HepG2 (cell line): ENCODE results near the gene SLC22A5. TPM values are rescaled to one million over a fixed set of nuclear protein-coding genes. Genes with fewer than 3 reads are reported as not detected.

Experiments
- ATF7 ChIP-seq, 2 experiments: fragments of 450-650 bp in 1 of 2; sonication (generic) in 1 of 2; formaldehyde crosslinking in 1 of 2; IDR thresholded peaks; 2 replicates each; pipeline versions ENCODE4 v1.4.0 to v1.6.1; 2016 to 2020; ENCODE audit warnings: antibody characterized with exemption in 1 of 2, mild to moderate bottlenecking in 1 of 2, missing genetic modification reagents in 1 of 2
- BCLAF1 ChIP-seq: fragments of 450-650 bp; IDR thresholded peaks from 2 replicates; pipeline ENCODE4 v1.6.1; 2017; ENCODE audit warnings: mild to moderate bottlenecking
- ELF4 ChIP-seq: sonication (generic); formaldehyde crosslinking; IDR thresholded peaks from 2 replicates; pipeline ENCODE4 v1.5.0; 2020; ENCODE audit warnings: missing genetic modification reagents, mild to moderate bottlenecking, moderate library complexity, borderline replicate concordance
- HMG20A ChIP-seq: IDR thresholded peaks from 2 replicates; pipeline ENCODE4 v1.6.1; 2016; ENCODE audit warnings: borderline replicate concordance
- RCOR2 ChIP-seq: IDR thresholded peaks from 2 replicates; pipeline ENCODE4 v1.6.1; 2016; ENCODE audit warnings: missing biosample characterization, missing genetic modification reagents
- RNF219 ChIP-seq: sonication (generic); formaldehyde crosslinking; IDR thresholded peaks from 2 replicates; pipeline ENCODE4 v1.5.0; 2020; ENCODE audit warnings: mild to moderate bottlenecking, missing genetic modification reagents
- RXRA ChIP-seq: sonication (generic); formaldehyde crosslinking; IDR thresholded peaks from 2 replicates; pipeline ENCODE4 v1.5.1; 2020; ENCODE audit warnings: missing genetic modification reagents
- SAP130 ChIP-seq: IDR thresholded peaks from 2 replicates; pipeline ENCODE4 v1.6.1; 2016; ENCODE audit warnings: low read depth
- SKI ChIP-seq: fragments of 450-650 bp; IDR thresholded peaks from one replicate; pipeline ENCODE4 v1.6.1; 2018; ENCODE audit warnings: mild to moderate bottlenecking; ENCODE audit not compliant: partially characterized antibody
- SP5 ChIP-seq: IDR thresholded peaks from 2 replicates; pipeline ENCODE4 v1.6.1; 2016; ENCODE audit warnings: low read depth, borderline replicate concordance
- SSRP1 ChIP-seq: IDR thresholded peaks from 2 replicates; pipeline ENCODE4 v1.6.1; 2016; ENCODE audit warnings: control low read depth
- STAT5B ChIP-seq: sonication (generic); formaldehyde crosslinking; IDR thresholded peaks from 2 replicates; pipeline ENCODE4 v1.4.0; 2020; ENCODE audit warnings: missing genetic modification reagents
- TFE3 ChIP-seq: IDR thresholded peaks from 2 replicates; pipeline ENCODE4 v1.6.1; 2016
- ZNF234 ChIP-seq: sonication (generic); formaldehyde crosslinking; conservative IDR thresholded peaks from 2 replicates; pipeline ENCODE4 v1.5.1; 2020; ENCODE audit warnings: mild to moderate bottlenecking, missing genetic modification reagents
- ZNF501 ChIP-seq: sonication (generic); formaldehyde crosslinking; IDR thresholded peaks from 2 replicates; pipeline ENCODE4 v1.5.1; 2020; ENCODE audit warnings: mild to moderate bottlenecking, moderate library complexity, missing genetic modification reagents
- ZNF576 ChIP-seq: sonication (generic); formaldehyde crosslinking; IDR thresholded peaks from 2 replicates; pipeline ENCODE4 v1.4.0; 2020; ENCODE audit warnings: mild to moderate bottlenecking, missing genetic modification reagents
- ZZZ3 ChIP-seq: sonication (generic); formaldehyde crosslinking; IDR thresholded peaks from 2 replicates; pipeline ENCODE4 v1.4.0; 2020; ENCODE audit warnings: missing genetic modification reagents, mild to moderate bottlenecking, borderline replicate concordance
- polyA plus RNA-seq, 8 experiments: library from polyadenylated mRNA; depleted of rRNA in 3 of 8; stranded (reverse) in 7 of 8; unstranded in 1 of 8; fragments of >200 nt; fragmentation: Illumina TruSeq in 4 of 8; extraction: Trizol in 4 of 8; gene quantifications; 2 replicates each; pipeline versions ENCODE4 v1.2.1 to v1.2.3, GENCODE V29; 2011 to 2016; ENCODE audit warnings: low read depth in 4 of 8, missing spikeins in 1 of 8, mixed read lengths in 1 of 8; ENCODE audit not compliant: insufficient read depth in 1 of 8
- total RNA-seq, 5 experiments: library from RNA; depleted of rRNA; stranded (reverse); fragments of >200 nt; fragmentation: Illumina TruSeq; extraction: Trizol; gene quantifications; 2 replicates each; pipeline ENCODE4 v1.2.3, GENCODE V29; 2016; ENCODE audit warnings: low read depth in 1 of 5

Gene SLC22A5
- total and polyA plus RNA-seq, 2 of the 13 experiments (the other 11 are each of a cell fraction or from before 2014, with no cell fraction given): 7.1 to 15.1 TPM

GRCh38 chr5:132422720-132423437 lies 53.4 kb downstream of the SLC22A5 start (continued):
- no peak for TF ChIP-seq BCLAF1
- peak; percentile 58; the same call in 1 of the 2 replicates for TF ChIP-seq HMG20A
- TF ChIP-seq TFE3: peak; percentile 95
- TF ChIP-seq ATF7 (IDR thresholded peaks at IDR 0.05): no peak
- no peak for TF ChIP-seq ATF7 (CRISPR knock-in tag; IDR thresholded peaks at IDR 0.05)
- 0 out of 2 replicates have a peak, but pooled peaks have one; percentile 18 for TF ChIP-seq ZNF501 (CRISPR knock-in tag)
- no peak for TF ChIP-seq STAT5B
- TF ChIP-seq ELF4: no peak
- peak; percentile 94 for TF ChIP-seq SP5 (CRISPR knock-in tag)
- no peak for TF ChIP-seq SSRP1 (CRISPR knock-in tag)
- TF ChIP-seq RCOR2 (CRISPR knock-in tag): 0 out of 2 replicates have a peak, but pooled peaks have one; percentile 55
- peak; percentile 88 for TF ChIP-seq SKI
- peak; percentile 98 for TF ChIP-seq RXRA
- peak; percentile 76 for TF ChIP-seq SAP130 (CRISPR knock-in tag)
- TF ChIP-seq ZZZ3 (CRISPR knock-in tag): no peak
- no peak for TF ChIP-seq ZNF234 (CRISPR knock-in tag)
- TF ChIP-seq ZNF576 (CRISPR knock-in tag): no peak
- no peak for TF ChIP-seq RNF219 (CRISPR knock-in tag)
